Mammary epithelial cell (primary cell): ENCODE data around the gene IGDCC3.

Experiments used
- CTCF ChIP-seq, 2 donors: IDR thresholded peaks in 1 of 2; conservative IDR thresholded peaks in 1 of 2; 2 replicates each; pipeline ENCODE4 v1.5.1; 2011 to 2012; ENCODE audit warnings: inconsistent platforms in 2 of 2, low read length in 2 of 2, mild to moderate bottlenecking in 2 of 2, control low read depth in 1 of 2, low read depth in 1 of 2; ENCODE audit not compliant: insufficient read depth in 1 of 2; ENCODE audit errors: extremely low read depth in 1 of 2
- EZH2 ChIP-seq: IDR thresholded peaks from 2 replicates; pipeline ENCODE4 v1.6.1; 2012; ENCODE audit warnings: low read length, inconsistent platforms, borderline replicate concordance

GRCh38 chr15:65332391-65333147, 45.2 kb downstream of the IGDCC3 start:
- TF ChIP-seq CTCF (conservative IDR thresholded peaks at IDR 0.05 in 1 of 2, IDR thresholded peaks at IDR 0.05 in 1 of 2; ENCODE audit: extremely low read depth in 1 of 2, insufficient read depth in 1 of 2, low read depth in 1 of 2, low read length in 2 of 2) (no peak), EZH2 (no peak)
